ENCODE measurements around the gene JUP. TPM values are rescaled to one million over a fixed set of nuclear protein-coding genes. Genes with fewer than 3 reads are reported as not detected.

JUP gene
- total and polyA plus RNA-seq, 4 donors, result 39.1 to 56.0 (median 44.2) TPM

DNA sequence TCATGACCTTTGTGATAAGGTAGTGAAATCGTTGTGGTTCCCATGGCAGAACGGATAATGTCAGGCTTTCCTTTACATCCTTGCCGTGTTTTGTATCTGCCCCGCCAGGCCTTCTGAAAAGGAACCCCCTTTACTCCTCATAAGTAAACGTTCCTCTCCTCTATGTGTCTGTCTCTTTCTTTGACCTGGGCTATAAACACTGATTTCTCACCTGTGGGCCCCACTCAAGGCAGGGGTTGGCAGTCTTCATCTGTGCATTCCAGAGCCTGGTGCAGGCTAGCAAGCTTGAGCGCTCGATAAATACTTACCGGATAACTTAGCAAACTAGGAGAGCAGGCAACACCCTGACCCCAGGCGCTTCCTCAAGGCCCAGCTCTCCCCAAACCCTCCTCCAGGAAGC, 44.8 kb downstream of the JUP start:
- Histone ChIP-seq H3K36me3 (ENCODE audit: control insufficient read depth in 4 of 4, insufficient read depth in 3 of 4, low read depth in 1 of 4, low read length in 3 of 4) (no peaks in the 10 kb centered on the region), H3K9me3 (ENCODE audit: control insufficient read depth in 4 of 4, low read length in 3 of 4) (no peaks in the 10 kb centered on the region), H3K9ac (ENCODE audit: low read depth in 1 of 2, low read length in 2 of 2) (no peak overlapping the region), H3K27ac (ENCODE audit: low read depth in 1 of 2, low read length in 2 of 2) (no peak overlapping the region), H3K27me3 (ENCODE audit: control insufficient read depth in 4 of 4, insufficient read depth in 4 of 4, low read length in 3 of 4) (no peaks in the 10 kb centered on the region), H3K4me3 (ENCODE audit: low read depth in 1 of 3, low read length in 3 of 3) (no peak overlapping the region), H3K4me1 (ENCODE audit: control insufficient read depth in 4 of 4, insufficient read depth in 4 of 4, low read length in 3 of 4) (no peaks in the 10 kb centered on the region)
- TF ChIP-seq HNF4G (IDR thresholded peaks at IDR 0.05) (no peak), RAD21 (IDR thresholded peaks at IDR 0.05) (no peak), EGR1 (IDR thresholded peaks at IDR 0.05; ENCODE audit: low read depth in 2 of 2) (no peak), HNF4A (conservative IDR thresholded peaks at IDR 0.05) (no peak), FOXA1 (IDR thresholded peaks at IDR 0.05) (no peak), SP1 (IDR thresholded peaks at IDR 0.05) (no peak), NR2F2 (IDR thresholded peaks at IDR 0.05) (no peak), TAF1 (conservative IDR thresholded peaks at IDR 0.05) (no peak), JUND (IDR thresholded peaks at IDR 0.05) (no peak), FOXA2 (IDR thresholded peaks at IDR 0.05) (no peak)
- TF ChIP-seq, protein P1, sequence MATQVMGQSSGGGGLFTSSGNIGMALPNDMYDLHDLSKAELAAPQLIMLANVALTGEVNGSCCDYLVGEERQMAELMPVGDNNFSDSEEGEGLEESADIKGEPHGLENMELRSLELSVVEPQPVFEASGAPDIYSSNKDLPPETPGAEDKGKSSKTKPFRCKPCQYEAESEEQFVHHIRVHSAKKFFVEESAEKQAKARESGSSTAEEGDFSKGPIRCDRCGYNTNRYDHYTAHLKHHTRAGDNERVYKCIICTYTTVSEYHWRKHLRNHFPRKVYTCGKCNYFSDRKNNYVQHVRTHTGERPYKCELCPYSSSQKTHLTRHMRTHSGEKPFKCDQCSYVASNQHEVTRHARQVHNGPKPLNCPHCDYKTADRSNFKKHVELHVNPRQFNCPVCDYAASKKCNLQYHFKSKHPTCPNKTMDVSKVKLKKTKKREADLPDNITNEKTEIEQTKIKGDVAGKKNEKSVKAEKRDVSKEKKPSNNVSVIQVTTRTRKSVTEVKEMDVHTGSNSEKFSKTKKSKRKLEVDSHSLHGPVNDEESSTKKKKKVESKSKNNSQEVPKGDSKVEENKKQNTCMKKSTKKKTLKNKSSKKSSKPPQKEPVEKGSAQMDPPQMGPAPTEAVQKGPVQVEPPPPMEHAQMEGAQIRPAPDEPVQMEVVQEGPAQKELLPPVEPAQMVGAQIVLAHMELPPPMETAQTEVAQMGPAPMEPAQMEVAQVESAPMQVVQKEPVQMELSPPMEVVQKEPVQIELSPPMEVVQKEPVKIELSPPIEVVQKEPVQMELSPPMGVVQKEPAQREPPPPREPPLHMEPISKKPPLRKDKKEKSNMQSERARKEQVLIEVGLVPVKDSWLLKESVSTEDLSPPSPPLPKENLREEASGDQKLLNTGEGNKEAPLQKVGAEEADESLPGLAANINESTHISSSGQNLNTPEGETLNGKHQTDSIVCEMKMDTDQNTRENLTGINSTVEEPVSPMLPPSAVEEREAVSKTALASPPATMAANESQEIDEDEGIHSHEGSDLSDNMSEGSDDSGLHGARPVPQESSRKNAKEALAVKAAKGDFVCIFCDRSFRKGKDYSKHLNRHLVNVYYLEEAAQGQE (IDR thresholded peaks at IDR 0.05), result no peak
- TF ChIP-seq, protein P2, sequence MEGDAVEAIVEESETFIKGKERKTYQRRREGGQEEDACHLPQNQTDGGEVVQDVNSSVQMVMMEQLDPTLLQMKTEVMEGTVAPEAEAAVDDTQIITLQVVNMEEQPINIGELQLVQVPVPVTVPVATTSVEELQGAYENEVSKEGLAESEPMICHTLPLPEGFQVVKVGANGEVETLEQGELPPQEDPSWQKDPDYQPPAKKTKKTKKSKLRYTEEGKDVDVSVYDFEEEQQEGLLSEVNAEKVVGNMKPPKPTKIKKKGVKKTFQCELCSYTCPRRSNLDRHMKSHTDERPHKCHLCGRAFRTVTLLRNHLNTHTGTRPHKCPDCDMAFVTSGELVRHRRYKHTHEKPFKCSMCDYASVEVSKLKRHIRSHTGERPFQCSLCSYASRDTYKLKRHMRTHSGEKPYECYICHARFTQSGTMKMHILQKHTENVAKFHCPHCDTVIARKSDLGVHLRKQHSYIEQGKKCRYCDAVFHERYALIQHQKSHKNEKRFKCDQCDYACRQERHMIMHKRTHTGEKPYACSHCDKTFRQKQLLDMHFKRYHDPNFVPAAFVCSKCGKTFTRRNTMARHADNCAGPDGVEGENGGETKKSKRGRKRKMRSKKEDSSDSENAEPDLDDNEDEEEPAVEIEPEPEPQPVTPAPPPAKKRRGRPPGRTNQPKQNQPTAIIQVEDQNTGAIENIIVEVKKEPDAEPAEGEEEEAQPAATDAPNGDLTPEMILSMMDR (IDR thresholded peaks at IDR 0.05; ENCODE audit: low read depth, low read length, missing input control), result no peak
- WGBS, result 85% methylated on average over 9 of the region's 9 CpGs
- DNase-seq (ENCODE audit: low spot score), result no peak

DNA sequence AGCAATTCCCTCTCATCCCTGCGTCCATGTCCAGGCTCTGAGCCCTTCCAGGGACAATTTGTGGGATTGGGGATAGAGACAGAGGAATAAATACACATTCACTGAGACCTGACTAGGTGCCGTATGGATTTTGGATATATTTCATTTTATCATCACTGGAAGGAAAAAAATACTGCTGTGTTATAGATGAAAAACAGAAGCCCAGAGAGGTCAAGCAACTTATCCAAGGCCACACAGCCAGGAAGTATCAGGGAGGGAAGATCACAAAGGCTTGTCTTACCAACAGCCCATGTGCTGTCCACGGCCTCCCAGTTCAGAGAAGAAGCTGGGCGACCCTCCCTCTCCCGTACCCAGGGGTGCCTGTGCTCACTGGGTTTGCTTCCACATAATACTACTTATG, 46.0 kb downstream of the JUP start:
- TF ChIP-seq, protein P3, sequence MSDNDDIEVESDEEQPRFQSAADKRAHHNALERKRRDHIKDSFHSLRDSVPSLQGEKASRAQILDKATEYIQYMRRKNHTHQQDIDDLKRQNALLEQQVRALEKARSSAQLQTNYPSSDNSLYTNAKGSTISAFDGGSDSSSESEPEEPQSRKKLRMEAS (IDR thresholded peaks at IDR 0.05), result no peak
- no peak for TF ChIP-seq JUND (IDR thresholded peaks at IDR 0.05)
- no peak for TF ChIP-seq HNF4A (conservative IDR thresholded peaks at IDR 0.05)
- no peak for TF ChIP-seq NR2F2 (IDR thresholded peaks at IDR 0.05)
- TF ChIP-seq RXRA (IDR thresholded peaks at IDR 0.05), result no peak
- TF ChIP-seq, protein P4, sequence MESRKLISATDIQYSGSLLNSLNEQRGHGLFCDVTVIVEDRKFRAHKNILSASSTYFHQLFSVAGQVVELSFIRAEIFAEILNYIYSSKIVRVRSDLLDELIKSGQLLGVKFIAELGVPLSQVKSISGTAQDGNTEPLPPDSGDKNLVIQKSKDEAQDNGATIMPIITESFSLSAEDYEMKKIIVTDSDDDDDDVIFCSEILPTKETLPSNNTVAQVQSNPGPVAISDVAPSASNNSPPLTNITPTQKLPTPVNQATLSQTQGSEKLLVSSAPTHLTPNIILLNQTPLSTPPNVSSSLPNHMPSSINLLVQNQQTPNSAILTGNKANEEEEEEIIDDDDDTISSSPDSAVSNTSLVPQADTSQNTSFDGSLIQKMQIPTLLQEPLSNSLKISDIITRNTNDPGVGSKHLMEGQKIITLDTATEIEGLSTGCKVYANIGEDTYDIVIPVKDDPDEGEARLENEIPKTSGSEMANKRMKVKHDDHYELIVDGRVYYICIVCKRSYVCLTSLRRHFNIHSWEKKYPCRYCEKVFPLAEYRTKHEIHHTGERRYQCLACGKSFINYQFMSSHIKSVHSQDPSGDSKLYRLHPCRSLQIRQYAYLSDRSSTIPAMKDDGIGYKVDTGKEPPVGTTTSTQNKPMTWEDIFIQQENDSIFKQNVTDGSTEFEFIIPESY (IDR thresholded peaks at IDR 0.05), result no peak
- no peak for TF ChIP-seq GABPA (IDR thresholded peaks at IDR 0.05 in 1 of 2, conservative IDR thresholded peaks at IDR 0.05 in 1 of 2)
- no peak for TF ChIP-seq HNF4G (IDR thresholded peaks at IDR 0.05)
- no peak for TF ChIP-seq SP1 (IDR thresholded peaks at IDR 0.05)
- TF ChIP-seq YY1 (IDR thresholded peaks at IDR 0.05), result no peak
- TF ChIP-seq, protein P2 (IDR thresholded peaks at IDR 0.05; ENCODE audit: low read depth, low read length, missing input control), result no peak
- no peak for TF ChIP-seq TAF1 (conservative IDR thresholded peaks at IDR 0.05)
- TF ChIP-seq, protein P5, sequence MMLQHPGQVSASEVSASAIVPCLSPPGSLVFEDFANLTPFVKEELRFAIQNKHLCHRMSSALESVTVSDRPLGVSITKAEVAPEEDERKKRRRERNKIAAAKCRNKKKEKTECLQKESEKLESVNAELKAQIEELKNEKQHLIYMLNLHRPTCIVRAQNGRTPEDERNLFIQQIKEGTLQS (IDR thresholded peaks at IDR 0.05), result no peak
- TF ChIP-seq EGR1 (IDR thresholded peaks at IDR 0.05; ENCODE audit: low read depth in 2 of 2), result no peak
- no peak for TF ChIP-seq FOXA2 (IDR thresholded peaks at IDR 0.05)
- peaks cover 0 to 5% (median 0%) of the 10 kb centered on the region in 4 donors for H3K27me3 ChIP-seq (ENCODE audit: control insufficient read depth in 4 of 4, insufficient read depth in 4 of 4, low read length in 3 of 4)
- no peak overlapping the region for H3K27ac ChIP-seq (ENCODE audit: low read depth in 1 of 2, low read length in 2 of 2)
- no peak for DNase-seq (ENCODE audit: low spot score)
- H3K9ac ChIP-seq (ENCODE audit: low read depth in 1 of 2, low read length in 2 of 2), result no peak overlapping the region
- H3K9me3 ChIP-seq (ENCODE audit: control insufficient read depth in 4 of 4, low read length in 3 of 4), result no peaks in the 10 kb centered on the region
- WGBS, result 87% methylated on average over 5 of the region's 5 CpGs
- no peaks in the 10 kb centered on the region for H3K36me3 ChIP-seq (ENCODE audit: control insufficient read depth in 4 of 4, insufficient read depth in 3 of 4, low read depth in 1 of 4, low read length in 3 of 4)
- no peaks in the 10 kb centered on the region for H3K4me1 ChIP-seq (ENCODE audit: control insufficient read depth in 4 of 4, insufficient read depth in 4 of 4, low read length in 3 of 4)
- H3K4me3 ChIP-seq (ENCODE audit: low read depth in 1 of 3, low read length in 3 of 3), result no peak overlapping the region
